A549 treated with dexamethasone at 1 μM for 4 hours (cell line): Measurements from ENCODE around the gene DDA1. TPM values are rescaled to one million over a fixed set of nuclear protein-coding genes. Genes with fewer than 3 reads are reported as not detected.

ENCODE experiments used
- total RNA-seq: library from RNA; stranded (reverse); fragments of 200-300 nt; extraction: Qiagen RNA extraction; gene quantifications from 5 replicates; pipeline ENCODE4 v1.2.3, GENCODE V29; 2022

DDA1 gene
- total RNA-seq = 45.8 to 66.0 TPM (median 55.4 TPM) in 5 replicates

DNA sequence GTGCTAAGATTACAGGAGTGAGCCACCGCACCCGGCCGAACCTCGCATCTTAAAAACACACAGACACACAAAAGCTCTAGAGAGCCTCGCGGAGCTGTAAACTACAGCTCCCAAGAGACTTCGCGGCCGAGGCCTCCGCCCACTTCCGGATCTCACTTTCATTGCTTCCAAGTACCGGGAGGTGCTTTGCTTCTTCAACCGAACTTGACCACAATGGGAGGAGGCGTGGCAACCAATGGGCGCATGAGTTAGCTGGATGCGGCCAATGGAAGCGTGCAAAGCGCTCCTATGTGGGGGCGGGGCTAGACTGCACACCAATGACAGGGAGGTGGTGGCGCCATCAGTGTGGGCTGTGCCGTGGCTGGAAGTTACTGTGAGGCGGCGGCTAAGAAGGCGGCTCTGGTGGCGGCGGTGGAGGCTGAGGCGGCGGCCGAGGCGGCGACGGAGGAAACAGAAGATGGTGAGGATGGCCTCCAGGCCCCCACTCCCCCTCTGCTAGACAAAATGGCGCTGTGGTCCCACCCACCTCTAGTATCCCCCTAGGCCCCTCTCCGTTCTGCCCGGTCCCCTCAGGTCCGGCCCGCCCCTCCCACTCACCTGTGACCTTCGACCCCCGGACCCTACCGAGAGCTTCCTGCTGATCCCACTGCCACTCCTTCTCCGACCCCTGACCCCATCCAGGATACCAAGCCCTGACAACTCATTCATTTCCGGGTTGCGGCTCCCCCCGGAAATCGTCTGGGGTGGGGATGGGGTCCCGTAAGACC lies at the start of gene DDA1:
Gene DDA1 (plus strand): TSS at position 366 of the 767 bp plus-strand sequence. CDS start 92 bp downstream, at position 458.

DNA sequence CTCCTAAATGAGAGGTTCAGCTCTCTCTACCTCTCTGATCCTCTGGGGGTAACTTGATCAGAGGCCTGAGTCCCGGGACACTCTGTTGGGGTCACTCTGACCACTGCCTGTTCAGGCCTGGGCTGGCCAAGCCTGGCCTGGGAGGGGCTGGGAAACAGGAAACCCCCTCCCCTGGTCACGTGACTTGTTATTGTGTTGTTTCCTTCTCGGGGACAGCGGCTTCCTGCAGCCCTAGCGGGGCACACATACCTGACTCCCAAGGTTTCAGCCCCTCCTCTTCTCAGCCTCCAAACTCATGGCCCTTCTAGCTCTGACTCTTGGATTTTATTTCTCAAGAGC lies 44.8 kb upstream of the DDA1 start, which contains the start of gene USHBP1:
Gene USHBP1 (minus strand): TSS at position 105 of the 339 bp plus-strand sequence. CDS start 446 bp downstream, outside the sequence.

DNA sequence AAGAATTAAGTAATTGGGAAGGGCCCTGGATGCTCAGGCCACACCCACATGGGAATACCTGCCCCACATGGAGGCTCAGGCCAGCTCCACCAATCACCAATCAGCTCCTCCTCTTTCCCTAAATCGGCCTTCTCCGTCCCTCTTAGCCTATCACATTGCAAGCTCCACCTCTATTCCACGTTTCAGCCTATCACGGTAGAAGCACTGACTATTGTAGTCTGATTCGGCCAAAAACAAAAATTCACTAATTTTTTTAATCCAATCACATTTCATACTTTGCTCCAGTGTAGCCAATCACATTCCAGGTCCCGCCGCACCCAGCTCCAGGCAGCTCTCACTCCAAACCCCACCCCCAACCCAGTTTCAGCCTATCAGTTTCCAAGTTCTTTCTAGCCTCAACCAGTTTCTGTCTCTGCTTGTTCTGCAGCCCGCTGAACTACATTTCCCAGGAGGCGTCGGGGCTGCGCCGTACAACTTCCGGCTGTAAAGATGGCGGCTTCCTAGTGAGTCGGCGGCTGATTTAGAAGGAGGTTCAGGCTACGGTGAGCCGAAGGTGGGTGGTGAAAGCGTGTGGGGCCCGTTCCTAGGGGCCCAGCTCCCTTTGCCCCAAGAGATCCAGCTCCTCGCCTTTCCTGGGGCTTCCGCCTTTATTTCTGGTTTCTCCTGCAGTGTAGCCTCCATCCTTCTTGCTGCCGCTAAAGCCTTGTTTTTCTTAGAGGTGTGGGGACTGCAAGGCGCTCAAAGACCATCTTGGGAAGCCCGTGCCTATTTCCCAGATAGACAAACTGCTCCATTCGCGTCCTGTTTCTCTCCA lies 42.2 kb upstream of the DDA1 start, which contains the start of gene BABAM1:
Gene BABAM1 (plus strand): TSS at position 469 of the 814 bp plus-strand sequence. CDS start 1,364 bp downstream, outside the sequence.

DNA sequence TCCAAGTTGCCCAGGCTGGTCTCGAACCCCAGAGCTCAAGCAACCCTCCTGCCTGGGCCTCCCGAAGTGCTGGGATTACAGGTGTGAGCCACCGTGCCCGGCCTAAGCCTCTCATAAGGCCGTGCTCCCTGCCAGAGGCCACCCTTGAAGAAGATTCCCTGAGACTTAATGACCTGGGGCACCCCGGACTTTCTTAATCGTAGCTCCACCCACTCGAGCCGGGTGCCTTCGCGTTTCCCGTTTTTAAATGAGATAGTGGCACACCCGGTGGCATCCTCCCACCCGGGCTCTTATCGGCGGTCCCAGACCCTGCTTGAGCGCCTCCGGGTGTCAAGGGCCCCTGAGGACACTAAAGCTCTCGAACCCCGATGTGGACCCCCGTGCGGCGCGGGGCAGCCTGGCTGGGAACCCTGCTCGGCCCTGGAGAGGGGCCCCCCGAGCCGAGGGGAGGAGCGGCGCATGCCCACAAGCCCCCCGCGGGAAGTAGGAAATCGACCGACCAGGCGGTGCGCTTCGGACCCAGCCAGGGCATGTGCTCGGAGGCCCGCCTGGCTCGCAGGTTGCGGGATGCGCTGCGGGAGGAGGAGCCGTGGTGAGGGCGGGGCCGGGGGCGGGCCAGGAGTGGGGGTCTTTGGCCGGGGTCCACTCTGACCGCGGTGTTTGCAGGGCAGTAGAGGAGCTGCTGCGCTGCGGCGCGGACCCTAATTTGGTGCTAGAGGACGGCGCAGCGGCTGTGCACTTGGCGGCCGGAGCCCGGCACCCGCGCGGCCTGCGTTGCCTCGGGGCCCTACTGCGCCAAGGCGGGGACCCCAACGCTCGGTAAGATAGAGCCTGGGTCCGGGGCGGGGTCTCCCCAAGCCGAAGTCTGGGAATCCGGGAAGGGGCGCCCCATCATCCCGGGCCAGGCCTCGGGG lies 27.7 kb upstream of the DDA1 start, which contains the start of gene ANKLE1:
Gene ANKLE1 (plus strand): TSS at position 511 of the 914 bp plus-strand sequence. CDS start 20 bp downstream, at position 531.

DNA sequence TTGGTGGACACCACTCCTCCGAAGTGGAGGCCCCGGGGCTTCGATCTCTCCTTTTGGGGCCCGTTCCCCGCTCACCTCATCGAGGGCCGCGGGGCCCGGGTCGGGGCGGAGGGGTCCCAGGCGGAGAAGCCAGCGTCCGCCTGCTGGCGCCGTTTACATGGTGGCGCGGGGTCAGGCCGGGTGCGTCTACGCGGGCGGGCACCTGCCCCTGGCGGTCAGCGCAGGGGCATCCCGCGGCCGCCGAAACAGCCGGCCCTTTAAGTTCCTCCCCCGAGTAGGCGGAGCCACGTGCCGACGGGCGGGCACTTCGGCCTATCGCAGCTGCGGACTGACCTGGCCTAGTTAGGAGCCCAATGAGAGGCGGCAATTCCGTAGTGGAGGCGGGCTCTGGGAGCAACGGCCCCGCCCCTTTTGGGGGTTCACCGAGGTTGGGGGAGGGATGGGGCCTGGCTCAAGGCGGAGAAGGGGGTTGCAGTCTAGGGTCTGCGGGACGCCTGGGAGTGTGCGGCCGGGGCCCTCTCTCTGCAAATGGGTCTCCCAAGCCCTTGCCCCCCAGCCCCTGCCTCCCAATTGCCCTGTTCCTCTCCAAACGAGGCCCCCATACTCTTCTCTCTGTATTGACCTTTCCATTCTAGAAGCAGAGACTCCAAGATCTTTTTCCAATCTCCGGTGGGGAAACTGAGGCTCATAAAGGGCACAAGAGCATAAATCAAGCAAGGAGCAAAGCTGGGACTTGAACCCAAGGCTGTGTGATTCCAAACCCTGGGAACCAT lies 6.0 kb upstream of the DDA1 start, which contains the start of gene ABHD8:
Gene ABHD8 (minus strand): TSS at position 259 of the 773 bp plus-strand sequence. CDS start 1,809 bp downstream, outside the sequence.

DNA sequence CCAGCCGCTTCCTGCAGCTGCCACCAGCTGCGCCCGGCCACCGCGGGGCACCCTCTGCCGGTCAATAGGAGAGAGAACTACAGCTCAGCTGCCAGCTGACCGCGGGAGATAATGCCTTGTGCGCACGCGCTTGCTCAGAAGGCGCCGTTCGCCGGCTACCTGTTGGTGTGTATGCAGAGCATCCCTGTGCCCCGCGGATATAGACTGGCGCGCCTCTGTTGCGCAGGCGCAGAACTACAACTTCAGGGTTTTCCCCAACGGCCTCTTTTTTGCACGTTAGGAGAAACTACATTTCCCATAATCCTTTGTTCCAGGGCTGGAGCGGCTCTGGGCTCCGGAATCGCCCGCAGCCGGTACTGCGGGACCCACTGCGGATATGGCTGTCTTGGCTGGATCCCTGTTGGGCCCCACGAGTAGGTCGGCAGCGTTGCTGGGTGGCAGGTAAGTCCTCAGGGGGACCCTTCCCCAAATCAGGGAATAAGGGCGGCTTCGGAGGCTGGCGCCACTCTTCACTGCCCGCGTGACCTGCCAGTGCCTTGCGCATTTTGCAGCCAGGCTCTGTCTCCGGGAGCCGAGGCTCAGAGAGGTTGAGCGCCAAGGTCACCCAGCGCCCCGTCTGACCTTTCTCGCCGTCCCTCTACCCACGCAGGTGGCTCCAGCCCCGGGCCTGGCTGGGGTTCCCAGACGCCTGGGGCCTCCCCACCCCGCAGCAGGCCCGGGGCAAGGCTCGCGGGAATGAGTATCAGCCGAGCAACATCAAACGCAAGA lies 3.7 kb upstream of the DDA1 start, which contains the start of gene MRPL34:
Gene MRPL34 (plus strand): TSS at position 356 of the 768 bp plus-strand sequence. CDS start 21 bp downstream, at position 377.

DNA sequence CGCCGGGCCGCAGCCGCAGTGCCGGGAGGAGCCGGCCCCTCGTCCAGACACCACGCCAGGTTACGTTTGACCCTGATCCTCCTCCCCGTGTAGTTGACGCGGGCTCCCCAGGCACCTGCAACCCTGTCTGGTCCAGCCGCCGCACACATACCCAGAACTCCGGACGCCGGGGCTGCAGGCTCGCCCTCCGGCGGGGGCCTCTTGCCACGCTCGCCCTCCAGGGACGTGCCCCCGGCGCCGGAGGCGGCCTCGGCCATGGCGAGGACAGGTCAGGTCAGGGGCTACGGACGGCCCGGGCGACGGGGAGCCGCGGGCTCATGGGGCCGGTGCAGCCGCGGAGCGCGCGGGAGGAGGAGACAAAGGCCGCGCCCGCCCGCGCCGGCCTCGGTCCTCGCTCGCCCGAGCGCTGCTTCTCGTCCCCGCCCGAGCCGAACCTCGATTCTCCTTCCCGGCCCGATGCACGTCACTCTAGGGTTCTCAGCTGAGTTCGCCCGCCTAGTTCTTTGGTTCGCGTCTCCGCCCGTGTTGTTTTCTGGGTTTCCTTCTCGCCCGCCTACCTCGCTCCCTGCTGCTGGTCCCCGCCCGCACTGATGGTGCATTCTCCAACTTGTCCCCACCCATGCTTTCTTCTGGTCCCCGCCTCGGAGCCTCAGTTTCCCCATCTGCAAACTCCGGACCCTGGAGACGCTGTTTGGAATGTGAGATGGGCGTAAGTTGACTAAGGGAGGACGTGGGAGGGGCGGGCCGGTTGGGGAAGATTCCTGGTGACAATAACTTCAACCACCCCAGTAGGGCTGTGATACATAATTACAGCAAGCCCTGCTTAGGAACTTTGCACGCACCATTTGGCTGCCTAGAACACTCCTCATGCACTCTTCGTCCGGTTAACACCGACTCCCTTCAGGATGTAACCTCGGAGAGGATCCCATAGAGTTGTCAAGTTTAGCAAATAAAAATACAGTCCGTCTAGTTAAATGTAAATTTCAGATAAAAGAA lies 25.3 kb downstream of the DDA1 start, which contains the start of gene ANO8:
Gene ANO8 (minus strand): TSS at position 442 of the 996 bp plus-strand sequence. CDS start 185 bp downstream, at position 257.

DNA sequence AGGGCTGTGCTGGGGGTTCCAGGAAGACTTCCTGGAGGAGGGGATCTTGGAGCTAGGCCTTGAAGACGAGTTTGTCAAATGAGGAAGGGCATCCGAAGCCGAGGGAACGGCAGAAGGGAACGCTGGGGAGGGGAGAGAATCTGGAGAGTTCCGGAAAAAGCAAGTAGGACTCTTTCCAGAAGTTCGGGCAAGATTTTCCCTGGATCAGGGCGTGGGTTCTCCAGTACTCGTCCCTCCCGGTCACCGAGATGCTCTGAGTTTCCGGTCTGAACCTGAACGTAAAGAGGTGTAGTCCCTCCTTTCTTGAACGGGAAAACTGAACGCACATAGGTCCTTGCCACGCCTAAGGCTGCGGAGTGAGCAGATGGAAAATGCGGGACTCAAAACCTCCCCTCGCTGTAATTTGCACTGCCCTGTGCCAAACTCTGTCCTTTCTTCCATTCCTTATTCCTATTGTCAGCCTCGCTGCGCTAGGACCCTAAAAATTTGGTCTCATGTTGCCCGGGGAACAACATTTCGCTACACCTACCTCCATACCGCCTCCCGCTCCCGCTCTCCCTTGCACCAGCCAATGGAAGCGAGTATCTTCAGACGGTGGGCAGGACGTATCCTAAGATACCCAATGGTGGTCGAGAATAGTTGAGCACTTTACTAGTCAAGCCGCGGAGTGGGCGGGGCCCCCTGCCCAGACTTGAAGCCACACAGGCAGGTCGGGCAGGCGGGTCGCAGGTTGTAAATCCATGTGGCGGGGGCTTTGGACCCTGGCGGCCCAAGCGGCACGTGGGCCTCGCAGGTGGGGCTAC lies 27.7 kb downstream of the DDA1 start, which contains the start of gene GTPBP3:
Gene GTPBP3 (plus strand): TSS at position 682 of the 803 bp plus-strand sequence. CDS start 59 bp downstream, at position 741.

Other genes starting within 250 kb of the DDA1 start
- gene HAUS8, start 234.1 kb upstream of the DDA1 start, total RNA-seq = 12.3 to 15.2 TPM (median 13.1 TPM) in 5 replicates
- 23.4 to 37.4 TPM (median 33.1 TPM) in 5 replicates for gene MYO9B, start 233.8 kb upstream of the DDA1 start, total RNA-seq
- 13.2 to 15.5 TPM (median 13.9 TPM) in 5 replicates for gene USE1, start 94.2 kb upstream of the DDA1 start, total RNA-seq
- gene OCEL1, start 83.3 kb upstream of the DDA1 start, total RNA-seq = 9.7 to 13.9 TPM (median 12.9 TPM) in 5 replicates
- 30.3 to 57.3 TPM (median 52.6 TPM) in 5 replicates for gene NR2F6, start 63.6 kb upstream of the DDA1 start, total RNA-seq
- 0.07 TPM in 1 of 5 replicates, not detected in the others for gene USHBP1, start 44.8 kb upstream of the DDA1 start, total RNA-seq
- 56.1 to 65.2 TPM (median 63.2 TPM) in 5 replicates for gene BABAM1, start 42.1 kb upstream of the DDA1 start, total RNA-seq
- gene ANKLE1, start 27.7 kb upstream of the DDA1 start, total RNA-seq = 0.24 to 0.46 TPM (median 0.36 TPM) in 5 replicates
- gene ABHD8, start 6.1 kb upstream of the DDA1 start, total RNA-seq = 1.7 to 3.0 TPM (median 2.5 TPM) in 5 replicates
- gene MRPL34, start 3.7 kb upstream of the DDA1 start, total RNA-seq = 58.9 to 95.1 TPM (median 90.6 TPM) in 5 replicates
- gene ANO8, start 25.3 kb downstream of the DDA1 start, total RNA-seq = 1.4 to 3.3 TPM (median 2.8 TPM) in 5 replicates
- gene GTPBP3, start 28.0 kb downstream of the DDA1 start, total RNA-seq = 10.5 to 21.0 TPM (median 19.6 TPM) in 5 replicates
- gene PLVAP, start 67.8 kb downstream of the DDA1 start, total RNA-seq = not detected in 5 replicates
- gene CCDC194, start 84.6 kb downstream of the DDA1 start, total RNA-seq = not detected in 5 replicates
- 0.12 to 0.21 TPM (median 0.17 TPM) in 3 of 5 replicates, not detected in the others for gene BST2, start 96.1 kb downstream of the DDA1 start, total RNA-seq
- gene MVB12A, start 110.5 kb downstream of the DDA1 start, total RNA-seq = 23.5 to 41.4 TPM (median 37.8 TPM) in 5 replicates
- gene TMEM221, start 139.1 kb downstream of the DDA1 start, total RNA-seq = 0.28 to 0.70 TPM (median 0.60 TPM) in 5 replicates
- gene NXNL1, start 151.4 kb downstream of the DDA1 start, total RNA-seq = not detected in 5 replicates
- 1.9 to 3.1 TPM (median 2.7 TPM) in 5 replicates for gene SLC27A1, start 161.0 kb downstream of the DDA1 start, total RNA-seq
- gene PGLS, start 202.1 kb downstream of the DDA1 start, total RNA-seq = 48.3 to 80.1 TPM (median 73.2 TPM) in 5 replicates
- 49.4 to 79.4 TPM (median 78.3 TPM) in 5 replicates for gene COLGALT1, start 246.1 kb downstream of the DDA1 start, total RNA-seq